AG04450 (cell line): Measurements from ENCODE around the gene ADAMTSL2. TPM values are rescaled to one million over a fixed set of nuclear protein-coding genes. Genes with fewer than 3 reads are reported as not detected.

Source experiments
- CTCF ChIA-PET: fragments of 300-600, 350-600 bp; formaldehyde crosslinking; extraction: SDS; loops from one replicate; lab custom pipeline; 2022; ENCODE audit warnings: antibody characterized with exemption, inconsistent platforms; lab: Charles Lee
- POLR2A ChIA-PET: fragments of 350-600 bp; formaldehyde crosslinking; extraction: SDS; loops from one replicate; lab custom pipeline; 2021; ENCODE audit warnings: antibody characterized with exemption, inconsistent platforms; lab: Yijun Ruan, JAX
- DNase-seq: peaks from one replicate; pipeline ENCODE4 v3.0.0-alpha.2; 2011; ENCODE audit warnings: low read depth, low spot score
- H3K27ac ChIP-seq: one replicate; pipeline ENCODE4 v1.5.1; 2012; ENCODE audit warnings: low read depth, low read length, control low read depth
- H3K27me3 ChIP-seq: one replicate; pipeline ENCODE4 v1.6.0; 2012; ENCODE audit warnings: low read length; ENCODE audit not compliant: control insufficient read depth, insufficient read depth
- H3K4me3 ChIP-seq: 2 replicates; pipeline ENCODE4 v1.5.1; 2011; ENCODE audit warnings: mild to moderate bottlenecking, low read depth, low read length, control low read depth
- H3K9me3 ChIP-seq: 2 replicates; pipeline ENCODE4 v1.5.1; 2012; ENCODE audit warnings: low read length; ENCODE audit not compliant: control insufficient read depth, insufficient read depth
- CTCF ChIP-seq: IDR thresholded peaks from 2 replicates; pipeline ENCODE4 v1.5.1; 2011; ENCODE audit warnings: low read depth, low read length, control low read depth, inconsistent platforms
- polyA plus RNA-seq: library from polyadenylated mRNA; depleted of rRNA; stranded (reverse); fragments of >200 nt; gene quantifications from 2 replicates; pipeline ENCODE4 v1.2.3, GENCODE V29; 2011

ADAMTSL2 gene
- polyA plus RNA-seq, 1 experiment, result not detected

DNA sequence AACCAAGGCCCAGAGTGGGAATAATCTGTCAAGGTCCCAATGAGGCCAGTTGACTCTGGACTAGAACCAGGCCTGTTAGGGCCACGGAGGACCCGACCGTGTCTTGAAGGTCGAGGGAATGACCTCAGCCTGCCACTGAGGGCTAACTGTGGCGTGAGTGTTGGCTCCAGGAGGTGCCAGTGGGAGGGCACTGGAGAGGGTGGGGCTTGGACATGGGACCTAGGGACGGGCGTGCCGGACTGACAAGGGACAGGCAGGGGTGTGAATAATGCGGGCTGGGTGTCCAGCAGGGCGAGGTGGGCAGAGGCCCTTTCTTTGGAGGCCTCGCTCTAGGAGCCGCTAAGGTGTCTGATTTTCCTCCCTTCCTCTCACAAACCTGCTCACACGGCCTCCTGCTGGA, 7.5 kb downstream of the ADAMTSL2 start:
- no peak for TF ChIP-seq CTCF
- H3K4me3 ChIP-seq, result no peak overlapping the region
- H3K27ac ChIP-seq, result no peak overlapping the region
- no peaks in the 10 kb centered on the region; the same call in 1 of the 2 replicates for H3K9me3 ChIP-seq
- POLR2A ChIA-PET, result no interaction called here
- CTCF ChIA-PET, result interaction anchor here (1.6 kb wide), 1 partner anchor 8 kb away, joined by 3 read pairs; no protein-coding TSS in a partner anchor
- H3K27me3 ChIP-seq, result peaks cover 47% of the 10 kb centered on the region
- no peak for DNase-seq

DNA sequence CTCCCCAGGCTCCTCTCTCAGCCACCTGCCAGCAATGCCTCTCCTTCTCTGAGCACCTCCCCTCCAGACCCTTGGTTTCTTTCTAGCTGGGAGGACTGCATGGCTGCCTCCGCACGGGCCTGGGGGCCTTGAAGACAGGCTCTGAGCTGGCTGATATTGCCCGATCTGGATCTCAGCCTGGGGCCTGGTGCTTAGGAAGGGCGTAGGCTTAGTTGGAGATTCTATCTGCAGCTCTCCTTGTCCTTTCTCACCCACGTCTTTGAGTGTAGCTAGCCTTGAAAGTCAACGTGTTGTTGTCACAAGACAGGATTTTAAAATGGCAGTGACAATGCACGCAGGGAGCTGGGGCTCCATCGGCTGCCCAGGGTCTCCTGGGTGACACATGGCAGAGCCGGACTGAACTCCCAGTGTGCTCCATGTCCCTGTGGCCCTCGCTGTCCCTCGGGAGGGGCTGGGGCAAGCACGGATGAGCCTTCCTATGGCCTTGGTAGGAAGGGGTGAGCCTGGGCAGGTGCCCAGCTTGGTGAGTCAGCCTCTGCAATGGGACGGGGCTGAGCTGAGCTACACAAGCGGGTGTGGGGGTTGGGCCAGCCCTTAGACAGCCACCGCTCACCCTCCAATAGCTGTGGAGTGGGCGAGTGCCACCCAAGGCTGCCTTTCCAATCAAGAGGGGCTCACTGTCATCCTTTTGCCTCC, 9.4 kb downstream of the ADAMTSL2 start:
- Histone ChIP-seq H3K9me3 (no peaks in the 10 kb centered on the region; the same call in 1 of the 2 replicates), H3K4me3 (no peak overlapping the region), H3K27me3 (peaks cover 44% of the 10 kb centered on the region), H3K27ac (no peak overlapping the region)
- TF ChIP-seq CTCF, result no peak
- POLR2A ChIA-PET, result no interaction called here
- CTCF ChIA-PET, result interaction anchor here (1.6 kb wide), 1 partner anchor 10 kb away, joined by 3 read pairs; no protein-coding TSS in a partner anchor
- DNase-seq, result no peak

GRCh38 chr9:133545494-133546286, 11.2 kb downstream of the ADAMTSL2 start:
- CTCF ChIA-PET, result no interaction called here
- POLR2A ChIA-PET, result no interaction called here
- Histone ChIP-seq H3K27ac (no peak overlapping the region), H3K4me3 (no peak overlapping the region), H3K9me3 (no peaks in the 10 kb centered on the region; the same call in 1 of the 2 replicates), H3K27me3 (peaks cover 50% of the 10 kb centered on the region)
- no peak for DNase-seq
- TF ChIP-seq CTCF, result no peak

GRCh38 chr9:133546287-133546680, 11.8 kb downstream of the ADAMTSL2 start:
- ChIA-PET CTCF (no interaction called here), POLR2A (no interaction called here)
- Histone ChIP-seq H3K9me3 (no peaks in the 10 kb centered on the region; the same call in 1 of the 2 replicates), H3K27me3 (peaks cover 51% of the 10 kb centered on the region), H3K4me3 (no peak overlapping the region), H3K27ac (no peak overlapping the region)
- no peak for TF ChIP-seq CTCF
- no peak for DNase-seq

- H3K27me3 ChIP-seq, result peaks cover 53% of the 10 kb centered on the region
- no peaks in the 10 kb centered on the region; the same call in 1 of the 2 replicates for H3K9me3 ChIP-seq
- CTCF ChIA-PET, result no interaction called here
- POLR2A ChIA-PET, result no interaction called here
- no peak overlapping the region for H3K4me3 ChIP-seq
- no peak for DNase-seq
- H3K27ac ChIP-seq, result no peak overlapping the region
- no peak for TF ChIP-seq CTCF
Measured at GRCh38 chr9:133547116-133547515, 12.6 kb downstream of the ADAMTSL2 start.
